NCI-H1417 treated with DMSO at 0.1 percent for 48 hours (cell line): ENCODE measurements around the gene FOXD2.

ENCODE experiments used
- DNase-seq: peaks from one replicate; lab custom pipeline; 2025; lab: John Stamatoyannopoulos, UW

FOXD2 gene

GRCh38 chr1:47468709-47469389 is 31.0 kb downstream of the FOXD2 start:
- no peak for DNase-seq

- DNase-seq = no peak
Observed at GRCh38 chr1:47469390-47469759, 31.5 kb downstream of the FOXD2 start.

GRCh38 chr1:47469910-47470309 is 32.1 kb downstream of the FOXD2 start:
- DNase-seq = no peak

GRCh38 chr1:47471163-47471562 is 33.3 kb downstream of the FOXD2 start:
- no peak for DNase-seq

- DNase-seq = no peak
Observed at GRCh38 chr1:47474278-47475193, 36.7 kb downstream of the FOXD2 start.

GRCh38 chr1:47477595-47478080 is 39.8 kb downstream of the FOXD2 start:
- DNase-seq = no peak

GRCh38 chr1:47478090-47478489 is 40.2 kb downstream of the FOXD2 start:
- DNase-seq = no peak

GRCh38 chr1:47479664-47480063 is 41.8 kb downstream of the FOXD2 start:
- DNase-seq = no peak

GRCh38 chr1:47481936-47482335 is 44.1 kb downstream of the FOXD2 start:
- no peak for DNase-seq

GRCh38 chr1:47482786-47483185 is 44.9 kb downstream of the FOXD2 start:
- no peak for DNase-seq

GRCh38 chr1:47483651-47484050 is 45.8 kb downstream of the FOXD2 start:
- DNase-seq = no peak

GRCh38 chr1:47485817-47486216 is 48.0 kb downstream of the FOXD2 start:
- no peak for DNase-seq

GRCh38 chr1:47487332-47487731 is 49.5 kb downstream of the FOXD2 start:
- no peak for DNase-seq

GRCh38 chr1:47487850-47488450 is 50.1 kb downstream of the FOXD2 start:
- no peak for DNase-seq
